ENCODE data around the gene NUCB1.

NUCB1 gene

GRCh38 chr19:48970139-48970766, 70.1 kb downstream of the NUCB1 start:
- DNase-seq (ENCODE audit: low read depth, low spot score) = no peak
- no peak overlapping the region for H3K27ac ChIP-seq

GRCh38 chr19:48970923-48971395, 70.8 kb downstream of the NUCB1 start:
- DNase-seq (ENCODE audit: low read depth, low spot score) = no peak

More at GRCh38 chr19:48970923-48971395, 70.8 kb downstream of the NUCB1 start:
- no peak overlapping the region for H3K27ac ChIP-seq
